Measurements from ENCODE around the gene ENTR1.

DNA sequence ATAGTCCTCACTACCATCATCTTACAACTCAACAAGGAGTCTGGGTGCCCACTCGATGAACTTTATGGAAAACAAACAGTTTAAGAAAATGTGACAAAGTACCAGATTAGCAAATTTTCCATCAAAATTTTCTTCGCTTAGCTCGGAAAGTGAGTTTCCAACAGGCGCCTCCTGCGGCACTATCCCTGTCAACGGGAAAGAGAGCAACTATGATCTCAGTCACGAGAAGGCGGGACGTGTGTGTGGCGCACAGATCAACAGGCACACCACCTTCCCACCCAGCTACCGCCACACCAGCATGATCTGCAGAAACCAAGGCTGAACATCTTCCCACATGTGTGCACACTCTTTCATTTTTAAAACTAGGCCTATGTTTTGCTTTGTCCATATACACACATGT, 42.9 kb upstream of the ENTR1 start:
- TF ChIP-seq, protein P1, sequence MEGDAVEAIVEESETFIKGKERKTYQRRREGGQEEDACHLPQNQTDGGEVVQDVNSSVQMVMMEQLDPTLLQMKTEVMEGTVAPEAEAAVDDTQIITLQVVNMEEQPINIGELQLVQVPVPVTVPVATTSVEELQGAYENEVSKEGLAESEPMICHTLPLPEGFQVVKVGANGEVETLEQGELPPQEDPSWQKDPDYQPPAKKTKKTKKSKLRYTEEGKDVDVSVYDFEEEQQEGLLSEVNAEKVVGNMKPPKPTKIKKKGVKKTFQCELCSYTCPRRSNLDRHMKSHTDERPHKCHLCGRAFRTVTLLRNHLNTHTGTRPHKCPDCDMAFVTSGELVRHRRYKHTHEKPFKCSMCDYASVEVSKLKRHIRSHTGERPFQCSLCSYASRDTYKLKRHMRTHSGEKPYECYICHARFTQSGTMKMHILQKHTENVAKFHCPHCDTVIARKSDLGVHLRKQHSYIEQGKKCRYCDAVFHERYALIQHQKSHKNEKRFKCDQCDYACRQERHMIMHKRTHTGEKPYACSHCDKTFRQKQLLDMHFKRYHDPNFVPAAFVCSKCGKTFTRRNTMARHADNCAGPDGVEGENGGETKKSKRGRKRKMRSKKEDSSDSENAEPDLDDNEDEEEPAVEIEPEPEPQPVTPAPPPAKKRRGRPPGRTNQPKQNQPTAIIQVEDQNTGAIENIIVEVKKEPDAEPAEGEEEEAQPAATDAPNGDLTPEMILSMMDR (IDR thresholded peaks at IDR 0.05), result no peak
- no peak for TF ChIP-seq POLR2A (IDR thresholded peaks at IDR 0.05)
